ENCODE measurements around the gene NUP85.

DNA sequence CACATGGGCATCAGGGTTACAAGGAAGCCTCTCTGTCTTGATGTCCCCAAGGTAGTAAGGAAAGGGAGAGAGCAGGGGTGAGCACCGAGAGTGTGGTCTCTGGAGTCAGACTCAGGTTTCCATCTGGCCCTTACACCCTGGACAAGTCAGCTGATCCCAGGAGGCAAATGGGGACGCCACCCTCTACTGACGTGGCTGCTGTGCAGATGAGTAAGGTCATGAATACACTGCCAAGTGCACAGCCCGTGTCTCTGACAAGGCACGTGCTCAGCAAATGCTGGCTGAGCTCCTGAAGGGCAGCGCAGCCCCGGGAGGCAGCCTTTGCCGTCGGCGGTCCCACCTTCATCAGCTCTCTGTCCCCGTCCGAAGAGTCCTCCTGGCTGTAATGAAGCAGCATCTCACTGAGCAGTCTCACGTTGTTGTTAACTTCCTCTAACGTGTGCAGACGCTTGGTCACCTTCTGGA lies 36.5 kb downstream of the NUP85 start:
- no peak for TF ChIP-seq EZH2 (IDR thresholded peaks at IDR 0.05)
- no peak for TF ChIP-seq POLR2AphosphoS5 (IDR thresholded peaks at IDR 0.05; ENCODE audit: borderline replicate concordance, low read depth, low read length)
